ENCODE data around the gene PBXIP1.

GRCh38 chr1:154967331-154967950 lies 11.5 kb upstream of the PBXIP1 start:
- TF ChIP-seq EHMT2 (IDR thresholded peaks at IDR 0.05; ENCODE audit: borderline replicate concordance, low read depth, low read length) (no peak), TCF12 (IDR thresholded peaks at IDR 0.05) (no peak), TCF12 (CRISPR knock-in tag; IDR thresholded peaks at IDR 0.05) (no peak), CREB3 (CRISPR knock-in tag; IDR thresholded peaks at IDR 0.05) (no peak), YY1 (IDR thresholded peaks at IDR 0.05; ENCODE audit: insufficient read depth, insufficient replicate concordance, low read depth, low read length) (no peak), IKZF4 (CRISPR knock-in tag; IDR thresholded peaks at IDR 0.05; ENCODE audit: borderline replicate concordance, low read depth, not compliant biosample characterization) (no peak), TARDBP (CRISPR knock-in tag; IDR thresholded peaks at IDR 0.05) (no peak), ZNF501 (CRISPR knock-in tag; IDR thresholded peaks at IDR 0.05) (no peak), HNRNPL (IDR thresholded peaks at IDR 0.05; ENCODE audit: low read depth, low read length) (no peak), ZNF235 (CRISPR knock-in tag; IDR thresholded peaks at IDR 0.05; ENCODE audit: borderline replicate concordance) (no peak), CTCF (CRISPR knock-in tag; IDR thresholded peaks at IDR 0.05) (no peak), SP4 (CRISPR knock-in tag; IDR thresholded peaks at IDR 0.05) (no peak)
